SJCRH30 (cell line): ENCODE measurements around the gene SLC12A3. TPM values are rescaled to one million over a fixed set of nuclear protein-coding genes. Genes with fewer than 3 reads are reported as not detected.
A peak's percentile ranks its signal among the peaks of the same experiment; 100 is the strongest.

Source experiments
- DNase-seq, 2 experiments: peaks; one replicate each; pipeline ENCODE4 v3.0.0-alpha.2; 2015 to 2020
- H3K27ac ChIP-seq: fragments of 250-450 bp; sonication (Bioruptor Pico); 2 replicates; pipeline ENCODE4 v1.5.1; 2020; ENCODE audit warnings: mild to moderate bottlenecking, moderate library complexity
- H3K27me3 ChIP-seq: fragments of 250-450 bp; sonication (Bioruptor Pico); 2 replicates; pipeline ENCODE4 v1.5.1; 2020; ENCODE audit warnings: mild to moderate bottlenecking, moderate library complexity
- H3K36me3 ChIP-seq: fragments of 250-450 bp; sonication (Bioruptor Pico); 2 replicates; pipeline ENCODE4 v1.5.1; 2020; ENCODE audit warnings: mild to moderate bottlenecking, moderate library complexity
- H3K4me1 ChIP-seq: fragments of 250-450 bp; sonication (Bioruptor Pico); 2 replicates; pipeline ENCODE4 v1.5.1; 2020; ENCODE audit warnings: mild to moderate bottlenecking, moderate library complexity
- H3K4me3 ChIP-seq: fragments of 250-450 bp; sonication (Bioruptor Pico); 2 replicates; pipeline ENCODE4 v1.5.1; 2020; ENCODE audit warnings: mild to moderate bottlenecking, moderate library complexity
- H3K9me3 ChIP-seq: fragments of 250-450 bp; sonication (Bioruptor Pico); replicated peaks from 2 replicates; pipeline ENCODE4 v1.5.1; 2020; ENCODE audit warnings: mild to moderate bottlenecking, moderate library complexity
- total RNA-seq: library from RNA; depleted of rRNA; stranded (reverse); fragments of >200 nt; shearing (Covaris generic); gene quantifications from 2 replicates; pipeline ENCODE4 v1.2.3, GENCODE V29; 2014

The SLC12A3 gene
- total RNA-seq, 1 experiment from 2014 or later = not detected

DNA sequence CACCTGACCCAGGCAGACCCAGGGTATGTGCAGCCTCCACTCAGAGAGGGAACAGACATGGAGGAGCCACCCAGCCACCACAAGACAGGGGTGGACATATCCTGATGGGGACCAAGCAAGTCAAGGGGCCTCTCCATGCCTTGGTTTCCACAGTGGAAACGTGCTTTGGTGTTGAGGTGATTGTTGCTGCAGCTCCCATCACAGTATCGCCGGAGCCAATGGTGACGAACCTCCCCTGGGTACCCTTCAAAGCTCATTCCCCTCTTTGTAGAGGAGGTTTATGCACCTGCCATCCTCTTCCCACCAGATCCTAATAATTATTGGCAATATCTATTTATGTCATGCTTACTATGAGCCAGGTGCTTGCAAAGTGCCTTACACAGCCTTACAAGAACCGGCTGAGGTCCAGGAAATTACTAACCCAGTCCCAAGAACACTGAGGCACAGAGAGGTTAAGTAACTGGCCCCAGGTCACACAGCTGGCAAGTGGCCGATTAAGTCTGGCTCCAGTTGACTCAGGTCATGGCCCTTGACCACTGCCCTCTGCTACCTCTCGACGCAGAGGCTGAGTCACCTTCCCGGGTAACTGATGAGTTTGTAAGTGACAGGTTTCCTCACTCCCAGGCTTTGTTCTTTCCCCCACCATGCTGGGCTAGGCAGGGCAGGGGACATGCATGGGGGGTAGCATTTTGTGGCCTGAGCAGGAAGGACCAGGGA is 20.6 kb downstream of the SLC12A3 start:
- no peak for DNase-seq
- H3K9me3 ChIP-seq = peaks cover 9% of the 10 kb centered on the region; the same call in 1 of the 2 replicates
- H3K27me3 ChIP-seq = no peaks in the 10 kb centered on the region
- no peak overlapping the region for H3K27ac ChIP-seq
- no peaks in the 10 kb centered on the region for H3K36me3 ChIP-seq
- H3K4me1 ChIP-seq = no peaks in the 10 kb centered on the region
- H3K4me3 ChIP-seq = no peak overlapping the region

GRCh38 chr16:56886296-56886695 is 21.3 kb downstream of the SLC12A3 start:
- H3K9me3 ChIP-seq = peaks cover 9% of the 10 kb centered on the region; the same call in 1 of the 2 replicates
- no peak overlapping the region for H3K27ac ChIP-seq
- no peak overlapping the region for H3K4me3 ChIP-seq
- no peaks in the 10 kb centered on the region for H3K27me3 ChIP-seq
- H3K36me3 ChIP-seq = no peaks in the 10 kb centered on the region
- no peaks in the 10 kb centered on the region for H3K4me1 ChIP-seq
- DNase-seq = no peak

GRCh38 chr16:56886826-56887225 is 21.8 kb downstream of the SLC12A3 start:
- H3K27me3 ChIP-seq = no peaks in the 10 kb centered on the region
- DNase-seq = no peak
- H3K36me3 ChIP-seq = no peaks in the 10 kb centered on the region
- H3K9me3 ChIP-seq = peaks cover 9% of the 10 kb centered on the region; the same call in 1 of the 2 replicates
- no peak overlapping the region for H3K4me3 ChIP-seq
- no peak overlapping the region for H3K27ac ChIP-seq
- no peaks in the 10 kb centered on the region for H3K4me1 ChIP-seq

- no peak for DNase-seq
- Histone ChIP-seq H3K36me3 (no peaks in the 10 kb centered on the region), H3K4me1 (no peaks in the 10 kb centered on the region), H3K27me3 (peaks cover 4% of the 10 kb centered on the region; the same call in 1 of the 2 replicates), H3K9me3 (peaks cover 9% of the 10 kb centered on the region; the same call in 1 of the 2 replicates), H3K27ac (no peak overlapping the region), H3K4me3 (no peak overlapping the region)
Observed at GRCh38 chr16:56888806-56889205, 23.8 kb downstream of the SLC12A3 start.

DNA sequence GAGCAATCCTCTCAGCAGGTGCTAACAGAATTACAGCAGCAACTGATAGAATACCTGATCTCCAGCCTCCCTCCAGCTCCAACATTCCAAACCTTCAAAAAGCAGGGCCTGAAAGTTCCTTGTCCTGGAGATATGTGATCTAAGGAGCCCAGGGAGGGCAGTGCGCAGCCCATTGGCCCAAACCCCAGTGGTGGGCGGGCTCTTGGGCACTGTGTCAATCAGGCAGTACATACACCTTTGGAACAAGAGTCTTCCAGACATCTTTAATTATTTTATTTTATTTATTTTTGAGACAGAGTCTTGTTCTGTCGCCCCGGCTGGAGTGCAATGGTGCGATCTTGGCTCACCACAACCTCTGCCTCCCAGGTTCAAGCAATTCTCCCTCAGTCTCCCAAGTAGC is 24.2 kb downstream of the SLC12A3 start:
- peaks cover 4% of the 10 kb centered on the region; the same call in 1 of the 2 replicates for H3K27me3 ChIP-seq
- no peak for DNase-seq
- H3K4me3 ChIP-seq = no peak overlapping the region
- H3K36me3 ChIP-seq = no peaks in the 10 kb centered on the region
- peaks cover 9% of the 10 kb centered on the region; the same call in 1 of the 2 replicates for H3K9me3 ChIP-seq
- no peak overlapping the region for H3K27ac ChIP-seq
- no peaks in the 10 kb centered on the region for H3K4me1 ChIP-seq

- DNase-seq = no peak
- Histone ChIP-seq H3K9me3 (no peaks in the 10 kb centered on the region), H3K4me3 (no peak overlapping the region), H3K36me3 (no peaks in the 10 kb centered on the region), H3K27me3 (peaks cover 8% of the 10 kb centered on the region; the same call in 1 of the 2 replicates), H3K27ac (no peak overlapping the region), H3K4me1 (no peaks in the 10 kb centered on the region)
Observed at GRCh38 chr16:56891685-56892084, 26.7 kb downstream of the SLC12A3 start.

- Histone ChIP-seq H3K4me3 (no peak overlapping the region), H3K4me1 (no peaks in the 10 kb centered on the region), H3K36me3 (no peaks in the 10 kb centered on the region), H3K27me3 (peaks cover 12% of the 10 kb centered on the region; the same call in 1 of the 2 replicates), H3K27ac (no peak overlapping the region), H3K9me3 (no peaks in the 10 kb centered on the region)
- DNase-seq = no peak
Observed at GRCh38 chr16:56892705-56893104, 27.7 kb downstream of the SLC12A3 start.

- H3K4me1 ChIP-seq = no peaks in the 10 kb centered on the region
- no peak overlapping the region for H3K4me3 ChIP-seq
- H3K36me3 ChIP-seq = no peaks in the 10 kb centered on the region
- H3K27ac ChIP-seq = no peak overlapping the region
- DNase-seq = no peak
- peaks cover 16% of the 10 kb centered on the region; the same call in 1 of the 2 replicates for H3K27me3 ChIP-seq
- no peaks in the 10 kb centered on the region for H3K9me3 ChIP-seq
Observed at GRCh38 chr16:56894331-56894917, 29.4 kb downstream of the SLC12A3 start.

GRCh38 chr16:56895813-56896212 is 30.8 kb downstream of the SLC12A3 start:
- no peak overlapping the region for H3K4me3 ChIP-seq
- H3K9me3 ChIP-seq = no peaks in the 10 kb centered on the region
- no peaks in the 10 kb centered on the region for H3K4me1 ChIP-seq
- H3K36me3 ChIP-seq = no peaks in the 10 kb centered on the region
- H3K27ac ChIP-seq = no peak overlapping the region
- peaks cover 19% of the 10 kb centered on the region; the same call in 1 of the 2 replicates for H3K27me3 ChIP-seq
- no peak for DNase-seq

- Histone ChIP-seq H3K4me3 (no peak overlapping the region), H3K9me3 (no peaks in the 10 kb centered on the region), H3K27me3 (peaks cover 19% of the 10 kb centered on the region; the same call in 1 of the 2 replicates), H3K27ac (no peak overlapping the region), H3K4me1 (no peaks in the 10 kb centered on the region), H3K36me3 (no peaks in the 10 kb centered on the region)
- no peak for DNase-seq
Observed at GRCh38 chr16:56896244-56896643, 31.2 kb downstream of the SLC12A3 start.

- no peak for DNase-seq
- no peak overlapping the region for H3K27ac ChIP-seq
- no peaks in the 10 kb centered on the region for H3K9me3 ChIP-seq
- H3K4me3 ChIP-seq = no peak overlapping the region
- H3K27me3 ChIP-seq = peaks cover 19% of the 10 kb centered on the region; the same call in 1 of the 2 replicates
- no peaks in the 10 kb centered on the region for H3K4me1 ChIP-seq
- H3K36me3 ChIP-seq = no peaks in the 10 kb centered on the region
Observed at GRCh38 chr16:56897026-56897799, 32.2 kb downstream of the SLC12A3 start.

DNA sequence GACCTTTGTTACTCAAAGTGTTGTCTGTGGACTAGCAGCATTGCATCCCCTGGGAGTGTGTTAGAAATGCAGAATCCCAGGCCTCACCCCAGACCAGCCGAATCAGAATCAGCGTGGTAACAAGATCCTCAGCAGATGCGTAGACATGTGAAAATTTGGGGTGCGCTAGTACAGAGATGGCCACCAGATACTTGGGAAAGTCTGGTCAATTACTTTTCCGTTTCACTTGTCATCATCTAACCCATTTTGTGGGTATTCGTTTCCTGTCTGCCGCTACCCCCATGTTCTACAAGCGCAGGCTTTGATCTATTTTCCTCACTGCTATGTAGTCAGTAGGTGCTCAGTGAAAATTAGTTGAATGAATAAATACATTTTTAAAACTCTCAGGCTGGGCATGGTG is 33.8 kb downstream of the SLC12A3 start:
- Histone ChIP-seq H3K4me1 (no peaks in the 10 kb centered on the region), H3K36me3 (no peaks in the 10 kb centered on the region), H3K27me3 (0 out of 2 replicates have a peak, but pooled peaks cover 15% of the 10 kb centered on the region), H3K9me3 (no peaks in the 10 kb centered on the region), H3K4me3 (no peak overlapping the region), H3K27ac (no peak overlapping the region)
- DNase-seq = no peak

GRCh38 chr16:56903866-56904265 is 38.9 kb downstream of the SLC12A3 start:
- Histone ChIP-seq H3K36me3 (no peaks in the 10 kb centered on the region), H3K4me1 (peaks cover 7% of the 10 kb centered on the region), H3K27ac (no peak overlapping the region), H3K9me3 (no peaks in the 10 kb centered on the region), H3K27me3 (0 out of 2 replicates have a peak, but pooled peaks cover 4% of the 10 kb centered on the region), H3K4me3 (no peak overlapping the region)
- DNase-seq = no peak

- no peak overlapping the region for H3K4me3 ChIP-seq
Observed at GRCh38 chr16:56907401-56907800, 42.4 kb downstream of the SLC12A3 start.

DNA sequence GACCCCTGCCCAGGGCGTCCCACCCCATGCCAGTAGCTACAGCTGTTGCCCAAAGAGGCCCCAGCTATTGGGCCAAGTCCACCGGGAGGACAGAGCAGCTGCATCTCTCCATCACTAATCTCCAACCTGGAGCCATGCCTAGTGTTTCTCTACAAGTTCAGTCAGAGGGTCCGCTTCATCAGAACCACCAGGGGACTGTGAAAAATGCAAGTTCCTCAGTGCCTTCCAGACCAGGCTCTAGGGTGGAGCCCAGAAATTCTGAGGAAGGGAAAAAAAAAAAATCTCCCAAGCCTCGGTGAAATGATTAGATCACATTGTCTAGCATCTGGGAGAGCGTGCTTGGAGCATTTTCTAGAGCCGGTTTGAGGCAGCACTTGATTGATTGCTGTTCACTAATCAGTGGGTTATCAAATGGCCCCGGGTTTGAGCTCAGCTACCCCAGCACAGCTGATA is 44.5 kb downstream of the SLC12A3 start:
- Histone ChIP-seq H3K27me3 (no peaks in the 10 kb centered on the region), H3K4me1 (peaks cover 55% of the 10 kb centered on the region), H3K9me3 (no peaks in the 10 kb centered on the region), H3K27ac (peak overlapping the region; percentile 72), H3K36me3 (no peaks in the 10 kb centered on the region), H3K4me3 (no peak overlapping the region)
- DNase-seq = peak; percentile 72 to 83

More at GRCh38 chr16:56907401-56907800, 42.4 kb downstream of the SLC12A3 start:
- DNase-seq = no peak
- H3K36me3 ChIP-seq = no peaks in the 10 kb centered on the region
- H3K9me3 ChIP-seq = no peaks in the 10 kb centered on the region
- no peak overlapping the region for H3K27ac ChIP-seq
- H3K27me3 ChIP-seq = no peaks in the 10 kb centered on the region
- H3K4me1 ChIP-seq = peaks cover 43% of the 10 kb centered on the region
